ENCODE data around the gene CERS1. TPM values are rescaled to one million over a fixed set of nuclear protein-coding genes. Genes with fewer than 3 reads are reported as not detected.

Gene CERS1
- total and polyA plus RNA-seq, 4 donors = 0.28 TPM; not detected in 3

DNA sequence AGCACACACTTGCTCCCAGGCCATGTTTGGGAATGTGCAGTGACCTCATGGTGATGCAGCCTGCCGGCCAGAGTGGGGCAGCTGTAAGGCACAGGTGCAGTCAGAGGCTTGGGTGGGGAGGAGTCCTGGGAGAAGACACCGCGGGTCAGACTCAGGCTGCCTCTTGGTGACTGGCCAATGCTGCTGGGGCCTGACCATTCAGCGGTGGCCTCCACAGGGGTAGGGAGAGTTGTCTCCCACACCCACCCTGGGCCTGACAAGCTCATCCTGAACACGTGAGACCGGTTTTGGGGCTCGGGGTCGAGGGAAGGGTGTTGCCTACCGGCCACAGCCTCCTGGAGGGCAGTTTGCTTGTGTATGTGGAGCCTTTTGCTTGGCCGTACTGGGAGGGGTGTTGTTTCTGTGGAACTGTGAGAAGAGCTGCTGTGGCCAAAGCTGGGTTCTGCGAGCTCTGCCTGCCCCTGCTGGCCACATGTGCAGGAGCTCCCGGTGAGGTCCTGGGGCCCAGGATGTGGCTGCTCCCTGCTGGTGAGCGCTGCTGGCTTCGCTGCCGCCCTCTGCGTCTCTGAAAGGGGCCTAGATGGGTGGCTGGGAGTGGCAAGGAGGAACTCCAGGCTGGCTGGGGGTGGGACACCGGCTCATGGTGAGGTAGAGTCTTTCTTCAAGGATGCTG lies 42.1 kb downstream of the CERS1 start:
- Histone ChIP-seq H3K27ac (ENCODE audit: low read depth in 1 of 2, low read length in 2 of 2) (no peak overlapping the region), H3K9me3 (ENCODE audit: control insufficient read depth in 4 of 4, low read length in 3 of 4) (no peaks in the 10 kb centered on the region), H3K36me3 (ENCODE audit: control insufficient read depth in 4 of 4, insufficient read depth in 3 of 4, low read depth in 1 of 4, low read length in 3 of 4) (peaks cover 41 to 90% (median 64%) of the 10 kb centered on the region in 4 donors), H3K4me3 (ENCODE audit: low read depth in 1 of 3, low read length in 3 of 3) (no peak overlapping the region), H3K27me3 (ENCODE audit: control insufficient read depth in 4 of 4, insufficient read depth in 4 of 4, low read length in 3 of 4) (no peaks in the 10 kb centered on the region), H3K4me1 (ENCODE audit: control insufficient read depth in 4 of 4, insufficient read depth in 4 of 4, low read length in 3 of 4) (peaks cover 0 to 13% (median 8%) of the 10 kb centered on the region in 4 donors), H3K9ac (ENCODE audit: low read depth in 1 of 2, low read length in 2 of 2) (no peak overlapping the region)
- 93% methylated on average over 17 of the region's 17 CpGs for WGBS
- DNase-seq (ENCODE audit: low spot score) = no peak
- TF ChIP-seq SP1 (IDR thresholded peaks at IDR 0.05) (no peak), HNF4G (IDR thresholded peaks at IDR 0.05) (no peak), RAD21 (IDR thresholded peaks at IDR 0.05) (no peak), RXRA (IDR thresholded peaks at IDR 0.05) (no peak)
- TF ChIP-seq, protein P1, sequence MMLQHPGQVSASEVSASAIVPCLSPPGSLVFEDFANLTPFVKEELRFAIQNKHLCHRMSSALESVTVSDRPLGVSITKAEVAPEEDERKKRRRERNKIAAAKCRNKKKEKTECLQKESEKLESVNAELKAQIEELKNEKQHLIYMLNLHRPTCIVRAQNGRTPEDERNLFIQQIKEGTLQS (IDR thresholded peaks at IDR 0.05) = no peak

DNA sequence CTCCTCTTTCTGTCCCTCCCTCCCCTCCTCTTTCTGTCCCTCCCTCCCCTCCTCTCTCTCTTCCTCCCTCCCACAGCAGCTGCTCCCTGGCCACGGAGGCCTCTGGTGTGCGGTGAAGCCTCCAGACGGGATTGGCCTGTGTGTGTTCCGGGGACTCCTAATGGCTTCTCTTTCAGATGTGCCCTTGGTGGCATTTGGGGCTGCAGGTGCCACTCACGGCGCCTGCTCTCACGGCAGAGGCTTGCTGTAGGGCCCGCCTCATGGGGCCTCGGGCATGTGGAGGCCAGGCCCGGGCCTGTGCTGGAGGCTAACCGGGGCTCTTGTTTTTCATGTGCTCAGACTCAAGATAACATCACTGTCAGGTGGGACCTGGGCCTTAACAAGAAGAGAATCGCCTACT lies 43.3 kb downstream of the CERS1 start:
- WGBS = 94% methylated on average over 12 of the region's 12 CpGs
- peaks cover 0 to 19% (median 10%) of the 10 kb centered on the region in 4 donors for H3K4me1 ChIP-seq (ENCODE audit: control insufficient read depth in 4 of 4, insufficient read depth in 4 of 4, low read length in 3 of 4)
- peaks cover 41 to 86% (median 58%) of the 10 kb centered on the region in 4 donors for H3K36me3 ChIP-seq (ENCODE audit: control insufficient read depth in 4 of 4, insufficient read depth in 3 of 4, low read depth in 1 of 4, low read length in 3 of 4)
- no peaks in the 10 kb centered on the region for H3K9me3 ChIP-seq (ENCODE audit: control insufficient read depth in 4 of 4, low read length in 3 of 4)
- TF ChIP-seq FOXA1 (IDR thresholded peaks at IDR 0.05) = no peak
- TF ChIP-seq HNF4G (IDR thresholded peaks at IDR 0.05) = no peak
- TF ChIP-seq TAF1 (conservative IDR thresholded peaks at IDR 0.05) = no peak
- TF ChIP-seq, protein P1 (IDR thresholded peaks at IDR 0.05) = no peak
- TF ChIP-seq RXRA (IDR thresholded peaks at IDR 0.05) = no peak
- no peak for TF ChIP-seq EGR1 (IDR thresholded peaks at IDR 0.05; ENCODE audit: low read depth in 2 of 2)
- no peak for TF ChIP-seq GABPA (IDR thresholded peaks at IDR 0.05 in 1 of 2, conservative IDR thresholded peaks at IDR 0.05 in 1 of 2)
- TF ChIP-seq, protein P2, sequence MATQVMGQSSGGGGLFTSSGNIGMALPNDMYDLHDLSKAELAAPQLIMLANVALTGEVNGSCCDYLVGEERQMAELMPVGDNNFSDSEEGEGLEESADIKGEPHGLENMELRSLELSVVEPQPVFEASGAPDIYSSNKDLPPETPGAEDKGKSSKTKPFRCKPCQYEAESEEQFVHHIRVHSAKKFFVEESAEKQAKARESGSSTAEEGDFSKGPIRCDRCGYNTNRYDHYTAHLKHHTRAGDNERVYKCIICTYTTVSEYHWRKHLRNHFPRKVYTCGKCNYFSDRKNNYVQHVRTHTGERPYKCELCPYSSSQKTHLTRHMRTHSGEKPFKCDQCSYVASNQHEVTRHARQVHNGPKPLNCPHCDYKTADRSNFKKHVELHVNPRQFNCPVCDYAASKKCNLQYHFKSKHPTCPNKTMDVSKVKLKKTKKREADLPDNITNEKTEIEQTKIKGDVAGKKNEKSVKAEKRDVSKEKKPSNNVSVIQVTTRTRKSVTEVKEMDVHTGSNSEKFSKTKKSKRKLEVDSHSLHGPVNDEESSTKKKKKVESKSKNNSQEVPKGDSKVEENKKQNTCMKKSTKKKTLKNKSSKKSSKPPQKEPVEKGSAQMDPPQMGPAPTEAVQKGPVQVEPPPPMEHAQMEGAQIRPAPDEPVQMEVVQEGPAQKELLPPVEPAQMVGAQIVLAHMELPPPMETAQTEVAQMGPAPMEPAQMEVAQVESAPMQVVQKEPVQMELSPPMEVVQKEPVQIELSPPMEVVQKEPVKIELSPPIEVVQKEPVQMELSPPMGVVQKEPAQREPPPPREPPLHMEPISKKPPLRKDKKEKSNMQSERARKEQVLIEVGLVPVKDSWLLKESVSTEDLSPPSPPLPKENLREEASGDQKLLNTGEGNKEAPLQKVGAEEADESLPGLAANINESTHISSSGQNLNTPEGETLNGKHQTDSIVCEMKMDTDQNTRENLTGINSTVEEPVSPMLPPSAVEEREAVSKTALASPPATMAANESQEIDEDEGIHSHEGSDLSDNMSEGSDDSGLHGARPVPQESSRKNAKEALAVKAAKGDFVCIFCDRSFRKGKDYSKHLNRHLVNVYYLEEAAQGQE (IDR thresholded peaks at IDR 0.05) = no peak
- no peak for TF ChIP-seq HNF4A (conservative IDR thresholded peaks at IDR 0.05)
- no peak for TF ChIP-seq RAD21 (IDR thresholded peaks at IDR 0.05)
- no peak for TF ChIP-seq NR2F2 (IDR thresholded peaks at IDR 0.05)
- TF ChIP-seq, protein P3, sequence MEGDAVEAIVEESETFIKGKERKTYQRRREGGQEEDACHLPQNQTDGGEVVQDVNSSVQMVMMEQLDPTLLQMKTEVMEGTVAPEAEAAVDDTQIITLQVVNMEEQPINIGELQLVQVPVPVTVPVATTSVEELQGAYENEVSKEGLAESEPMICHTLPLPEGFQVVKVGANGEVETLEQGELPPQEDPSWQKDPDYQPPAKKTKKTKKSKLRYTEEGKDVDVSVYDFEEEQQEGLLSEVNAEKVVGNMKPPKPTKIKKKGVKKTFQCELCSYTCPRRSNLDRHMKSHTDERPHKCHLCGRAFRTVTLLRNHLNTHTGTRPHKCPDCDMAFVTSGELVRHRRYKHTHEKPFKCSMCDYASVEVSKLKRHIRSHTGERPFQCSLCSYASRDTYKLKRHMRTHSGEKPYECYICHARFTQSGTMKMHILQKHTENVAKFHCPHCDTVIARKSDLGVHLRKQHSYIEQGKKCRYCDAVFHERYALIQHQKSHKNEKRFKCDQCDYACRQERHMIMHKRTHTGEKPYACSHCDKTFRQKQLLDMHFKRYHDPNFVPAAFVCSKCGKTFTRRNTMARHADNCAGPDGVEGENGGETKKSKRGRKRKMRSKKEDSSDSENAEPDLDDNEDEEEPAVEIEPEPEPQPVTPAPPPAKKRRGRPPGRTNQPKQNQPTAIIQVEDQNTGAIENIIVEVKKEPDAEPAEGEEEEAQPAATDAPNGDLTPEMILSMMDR (IDR thresholded peaks at IDR 0.05; ENCODE audit: low read depth, low read length, missing input control) = no peak
- no peak for TF ChIP-seq FOXA2 (IDR thresholded peaks at IDR 0.05)
- no peak for TF ChIP-seq JUND (IDR thresholded peaks at IDR 0.05)
- no peak for TF ChIP-seq YY1 (IDR thresholded peaks at IDR 0.05)
- H3K27ac ChIP-seq (ENCODE audit: low read depth in 1 of 2, low read length in 2 of 2) = no peak overlapping the region
- DNase-seq (ENCODE audit: low spot score) = no peak
- no peaks in the 10 kb centered on the region for H3K27me3 ChIP-seq (ENCODE audit: control insufficient read depth in 4 of 4, insufficient read depth in 4 of 4, low read length in 3 of 4)
- H3K4me3 ChIP-seq (ENCODE audit: low read depth in 1 of 3, low read length in 3 of 3) = no peak overlapping the region
- no peak overlapping the region for H3K9ac ChIP-seq (ENCODE audit: low read depth in 1 of 2, low read length in 2 of 2)
